Nephron progenitor cell (in vitro differentiated cells): ENCODE measurements around the gene GRIN2D.

ENCODE experiments used
- DNase-seq: peaks from one replicate; pipeline ENCODE4 v3.0.0; 2021
- H3K27ac Mint-ChIP-seq: 2 replicates; pipeline ENCODE4 v1.8.0; 2021; ENCODE audit warnings: mild to moderate bottlenecking, moderate library complexity, mixed read lengths
- H3K27me3 Mint-ChIP-seq: 2 replicates; pipeline ENCODE4 v1.8.0; 2021; ENCODE audit warnings: mild to moderate bottlenecking, low read depth, mixed read lengths; ENCODE audit not compliant: poor library complexity
- H3K36me3 Mint-ChIP-seq: 2 replicates; pipeline ENCODE4 v1.8.0; 2021; ENCODE audit warnings: low read depth, mixed read lengths
- H3K4me1 Mint-ChIP-seq: 2 replicates; pipeline ENCODE4 v1.8.0; 2021; ENCODE audit warnings: mixed read lengths
- H3K4me3 Mint-ChIP-seq: 2 replicates; pipeline ENCODE4 v1.8.0; 2021; ENCODE audit warnings: mild to moderate bottlenecking, moderate library complexity, mixed read lengths
- H3K9me3 Mint-ChIP-seq: 2 replicates; pipeline ENCODE4 v1.8.0; 2021; ENCODE audit warnings: mild to moderate bottlenecking, moderate library complexity, mixed read lengths
- CTCF ChIP-seq: fragments of 200-600 bp; sonication (generic); IDR thresholded peaks from 2 replicates; pipeline ENCODE4 v1.5.0; 2021; ENCODE audit warnings: antibody characterized with exemption

The GRIN2D gene

GRCh38 chr19:48393559-48394330, at the start of gene GRIN2D:
Gene GRIN2D, plus strand, starts transcription at chr19:48393668. Its CDS starts 4,725 bp downstream, at chr19:48398393.
- peak within 1 kb of the TSS; percentile 86 for H3K4me3 Mint-ChIP-seq
- DNase-seq = peak; percentile 71
- H3K27ac Mint-ChIP-seq = peak within 1 kb of the TSS; percentile 83
- peaks cover 67% of the 10 kb centered on the region for H3K4me1 Mint-ChIP-seq
- peaks cover 27% of the 10 kb centered on the region for H3K27me3 Mint-ChIP-seq
- H3K9me3 Mint-ChIP-seq = no peaks in the 10 kb centered on the region
- H3K36me3 Mint-ChIP-seq = peaks cover 2% of the 10 kb centered on the region
- TF ChIP-seq CTCF = no peak

- Mint-ChIP-seq H3K27me3 (no peaks in the 10 kb centered on the region), H3K9me3 (no peaks in the 10 kb centered on the region), H3K36me3 (no peaks in the 10 kb centered on the region), H3K4me3 (no peak overlapping the region), H3K27ac (no peak overlapping the region), H3K4me1 (peaks cover 18% of the 10 kb centered on the region)
- no peak for TF ChIP-seq CTCF
- no peak for DNase-seq
Observed at GRCh38 chr19:48344892-48345291, 48.6 kb upstream of the GRIN2D start.

- no peak for DNase-seq
- no peak for TF ChIP-seq CTCF
- no peaks in the 10 kb centered on the region for H3K27me3 Mint-ChIP-seq
- no peaks in the 10 kb centered on the region for H3K36me3 Mint-ChIP-seq
- no peaks in the 10 kb centered on the region for H3K9me3 Mint-ChIP-seq
- H3K4me3 Mint-ChIP-seq = no peak overlapping the region
- H3K27ac Mint-ChIP-seq = no peak overlapping the region
- peaks cover 21% of the 10 kb centered on the region for H3K4me1 Mint-ChIP-seq
Observed at GRCh38 chr19:48346191-48346590, 47.3 kb upstream of the GRIN2D start.

- no peaks in the 10 kb centered on the region for H3K9me3 Mint-ChIP-seq
- H3K4me1 Mint-ChIP-seq = peaks cover 23% of the 10 kb centered on the region
- DNase-seq = no peak
Observed at GRCh38 chr19:48348045-48348444, 45.4 kb upstream of the GRIN2D start.

GRCh38 chr19:48348737-48349136, 44.7 kb upstream of the GRIN2D start:
- peaks cover 2% of the 10 kb centered on the region for H3K27me3 Mint-ChIP-seq
- DNase-seq = no peak
- H3K9me3 Mint-ChIP-seq = no peaks in the 10 kb centered on the region
- no peak for TF ChIP-seq CTCF
- H3K4me3 Mint-ChIP-seq = no peak overlapping the region
- H3K4me1 Mint-ChIP-seq = peaks cover 27% of the 10 kb centered on the region
- H3K36me3 Mint-ChIP-seq = no peaks in the 10 kb centered on the region
- H3K27ac Mint-ChIP-seq = no peak overlapping the region

More at GRCh38 chr19:48348045-48348444, 45.4 kb upstream of the GRIN2D start:
- Mint-ChIP-seq H3K27ac (peak overlapping the region; percentile 73), H3K27me3 (peaks cover 2% of the 10 kb centered on the region), H3K4me3 (no peak overlapping the region), H3K36me3 (no peaks in the 10 kb centered on the region)
- TF ChIP-seq CTCF = no peak

GRCh38 chr19:48350856-48351255, 42.6 kb upstream of the GRIN2D start:
- peaks cover 40% of the 10 kb centered on the region for H3K4me1 Mint-ChIP-seq
- TF ChIP-seq CTCF = no peak
- no peaks in the 10 kb centered on the region for H3K9me3 Mint-ChIP-seq
- peak overlapping the region; percentile 45 for H3K27ac Mint-ChIP-seq
- peaks cover 2% of the 10 kb centered on the region for H3K27me3 Mint-ChIP-seq
- H3K36me3 Mint-ChIP-seq = no peaks in the 10 kb centered on the region
- no peak for DNase-seq
- H3K4me3 Mint-ChIP-seq = no peak overlapping the region
